ENCODE measurements around the gene GTF2IRD1. TPM values are rescaled to one million over a fixed set of nuclear protein-coding genes. Genes with fewer than 3 reads are reported as not detected.
A peak's percentile ranks its signal among the peaks of the same experiment; 100 is the strongest.

GTF2IRD1 gene
- total and polyA plus RNA-seq, 9 of the 15 experiments (the other 6 are each of a cell fraction or from before 2014, with no cell fraction given) = 9.1 to 30.2 (median 14.0) TPM

- TF ChIP-seq KAT7 (CRISPR knock-in tag; IDR thresholded peaks at IDR 0.05; ENCODE audit: borderline replicate concordance) (0 out of 2 replicates have a peak, but pooled peaks have one; percentile 23), ARHGAP35 (IDR thresholded peaks at IDR 0.05; ENCODE audit: partially characterized antibody) (no peak), NONO (IDR thresholded peaks at IDR 0.05; ENCODE audit: low read depth in 2 of 2, low read length in 1 of 2) (no peak), CHD2 (IDR thresholded peaks at IDR 0.05; ENCODE audit: low read depth, low read length) (peak; percentile 47; the same call in 1 of the 2 replicates), DACH1 (IDR thresholded peaks at IDR 0.05; ENCODE audit: partially characterized antibody) (no peak), EGR1 (conservative IDR thresholded peaks at IDR 0.05) (peak; percentile 35), MNT (conservative IDR thresholded peaks at IDR 0.05) (peak in 1 of 2 experiments; percentile 19; a peak in 1 of 4 replicates), ERF (CRISPR knock-in tag; IDR thresholded peaks at IDR 0.05) (0 out of 2 replicates have a peak, but pooled peaks have one; percentile 16), ZNF764 (CRISPR knock-in tag; IDR thresholded peaks at IDR 0.05; ENCODE audit: low read depth) (0 out of 2 replicates have a peak, but pooled peaks have one; percentile 28), ZBTB40 (IDR thresholded peaks at IDR 0.05) (no peak), ZBTB40 (CRISPR knock-in tag; IDR thresholded peaks at IDR 0.05) (no peak), ZNF780A (CRISPR knock-in tag; IDR thresholded peaks at IDR 0.05) (no peak), CREBBP (IDR thresholded peaks at IDR 0.05; ENCODE audit: low read depth, low read length) (no peak), TSHZ1 (CRISPR knock-in tag; IDR thresholded peaks at IDR 0.05) (no peak)
These were observed at the start of gene GTF2IRD1 (continued) for GRCh38 chr7:74453322-74454011.
